Calu3 (cell line): ENCODE results near the gene FXN. TPM values are rescaled to one million over a fixed set of nuclear protein-coding genes. Genes with fewer than 3 reads are reported as not detected.
"Not testable (repeated sequence)": the region's sequence is repeated elsewhere in the genome, so short reads cannot be mapped to it uniquely, and the experiment has no call there.

Experiments
- BruUV-seq: library from RNA; stranded (reverse); fragments of 400-500 nt; replicated peaks from 2 replicates; lab custom pipeline; 2021; lab: Mats Ljungman, UMichigan
- CTCF ChIA-PET: fragments of 300-600 bp; sonication (Branson Sonifier 250); formaldehyde crosslinking; loops from one replicate; lab custom pipeline; 2022; ENCODE audit warnings: antibody characterized with exemption; lab: Charles Lee
- DNase-seq: peaks from one replicate; pipeline ENCODE4 v3.0.0; 2022
- H3K27ac Mint-ChIP-seq: one replicate; pipeline ENCODE4 v1.8.0; 2022; ENCODE audit warnings: mixed read lengths; ENCODE audit not compliant: unreplicated experiment
- H3K27me3 Mint-ChIP-seq: one replicate; pipeline ENCODE4 v1.8.0; 2022; ENCODE audit warnings: mixed read lengths; ENCODE audit not compliant: unreplicated experiment
- H3K36me3 Mint-ChIP-seq: one replicate; pipeline ENCODE4 v1.8.0; 2022; ENCODE audit warnings: mild to moderate bottlenecking, moderate library complexity, mixed read lengths; ENCODE audit not compliant: insufficient read depth, unreplicated experiment
- H3K4me1 Mint-ChIP-seq: one replicate; pipeline ENCODE4 v1.8.0; 2022; ENCODE audit warnings: mild to moderate bottlenecking, low read depth, mixed read lengths; ENCODE audit not compliant: unreplicated experiment
- H3K4me3 Mint-ChIP-seq: one replicate; pipeline ENCODE4 v1.8.0; 2022; ENCODE audit warnings: mild to moderate bottlenecking, low read depth, moderate library complexity, mixed read lengths; ENCODE audit not compliant: unreplicated experiment
- H3K9me3 Mint-ChIP-seq: one replicate; pipeline ENCODE4 v1.8.0; 2022; ENCODE audit warnings: low read depth, mixed read lengths; ENCODE audit not compliant: unreplicated experiment
- intact Hi-C: fragments of 100-400 bp; cut with micrococcal nuclease; formaldehyde crosslinking; loops from one replicate; pipeline ENCODE4 v1.10.0; 2022; ENCODE audit not compliant: unreplicated experiment
- total RNA-seq: library from RNA; stranded (reverse); gene quantifications from 2 replicates; pipeline ENCODE4 v1.2.3, GENCODE V29; 2022
- TF ChIP-seq, protein P1 (sequence below): fragments of 200-600 bp; IDR thresholded peaks from one replicate; pipeline ENCODE4 v1.8.0; 2022; ENCODE audit warnings: antibody characterized with exemption; ENCODE audit not compliant: unreplicated experiment

Gene FXN
- total RNA-seq, 1 experiment from 2014 or later: 12.9 TPM

DNA sequence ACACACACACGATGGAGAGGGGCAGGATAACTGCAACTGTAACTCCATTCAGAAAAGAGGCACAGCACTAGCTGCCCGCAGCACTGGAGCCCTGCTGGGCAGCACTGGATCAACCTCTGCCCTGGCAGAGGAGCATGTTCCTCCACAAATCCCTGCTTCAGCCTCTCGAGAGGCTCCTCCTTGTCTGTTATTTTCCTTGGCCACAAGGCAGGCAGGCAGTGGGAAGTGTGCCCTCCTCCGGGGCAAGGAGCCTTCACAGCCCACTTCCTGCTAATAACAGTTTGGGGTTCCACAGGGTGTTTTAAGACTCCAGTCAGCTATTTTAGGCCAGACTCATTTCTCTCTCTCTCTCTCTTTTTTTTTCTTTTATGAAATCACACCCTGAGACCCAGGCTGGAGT is 11.8 kb downstream of the FXN start:
- no TSS peak for BruUV-seq
- DNase-seq: no peak
- intact Hi-C loops: no loop called here
- Mint-ChIP-seq H3K9me3 (no peaks in the 10 kb centered on the region), H3K4me3 (no peak overlapping the region), H3K36me3 (peaks cover 6% of the 10 kb centered on the region), H3K27me3 (no peaks in the 10 kb centered on the region), H3K27ac (no peak overlapping the region), H3K4me1 (peaks cover 9% of the 10 kb centered on the region)
- CTCF ChIA-PET: no interaction called here
- TF ChIP-seq, protein P1, sequence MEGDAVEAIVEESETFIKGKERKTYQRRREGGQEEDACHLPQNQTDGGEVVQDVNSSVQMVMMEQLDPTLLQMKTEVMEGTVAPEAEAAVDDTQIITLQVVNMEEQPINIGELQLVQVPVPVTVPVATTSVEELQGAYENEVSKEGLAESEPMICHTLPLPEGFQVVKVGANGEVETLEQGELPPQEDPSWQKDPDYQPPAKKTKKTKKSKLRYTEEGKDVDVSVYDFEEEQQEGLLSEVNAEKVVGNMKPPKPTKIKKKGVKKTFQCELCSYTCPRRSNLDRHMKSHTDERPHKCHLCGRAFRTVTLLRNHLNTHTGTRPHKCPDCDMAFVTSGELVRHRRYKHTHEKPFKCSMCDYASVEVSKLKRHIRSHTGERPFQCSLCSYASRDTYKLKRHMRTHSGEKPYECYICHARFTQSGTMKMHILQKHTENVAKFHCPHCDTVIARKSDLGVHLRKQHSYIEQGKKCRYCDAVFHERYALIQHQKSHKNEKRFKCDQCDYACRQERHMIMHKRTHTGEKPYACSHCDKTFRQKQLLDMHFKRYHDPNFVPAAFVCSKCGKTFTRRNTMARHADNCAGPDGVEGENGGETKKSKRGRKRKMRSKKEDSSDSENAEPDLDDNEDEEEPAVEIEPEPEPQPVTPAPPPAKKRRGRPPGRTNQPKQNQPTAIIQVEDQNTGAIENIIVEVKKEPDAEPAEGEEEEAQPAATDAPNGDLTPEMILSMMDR: no peak

DNA sequence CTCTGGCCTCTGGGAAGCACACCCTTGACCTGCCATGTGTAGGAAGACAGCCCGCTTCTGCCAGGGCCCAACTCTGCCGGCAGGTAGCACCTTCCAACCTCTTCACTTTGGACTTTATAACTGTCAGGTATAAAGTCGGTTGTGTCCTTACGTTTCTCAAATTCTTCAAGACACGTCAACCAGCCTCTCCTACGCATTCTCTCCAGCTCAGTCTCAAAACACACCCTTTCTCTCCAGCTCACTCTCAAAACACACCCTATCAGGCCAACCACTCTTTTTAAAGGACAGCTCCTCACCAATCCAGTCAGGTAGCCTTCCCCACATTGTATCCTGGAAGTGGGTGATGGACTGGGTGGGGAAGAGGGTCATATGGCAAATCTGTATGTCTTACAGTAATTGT is 13.5 kb downstream of the FXN start:
- Mint-ChIP-seq H3K4me1 (peaks cover 9% of the 10 kb centered on the region), H3K27me3 (no peaks in the 10 kb centered on the region), H3K36me3 (peaks cover 11% of the 10 kb centered on the region), H3K4me3 (no peak overlapping the region), H3K27ac (no peak overlapping the region), H3K9me3 (no peaks in the 10 kb centered on the region)
- intact Hi-C loops: no loop called here
- no TSS peak for BruUV-seq
- CTCF ChIA-PET: no interaction called here
- DNase-seq: no peak
- TF ChIP-seq, protein P1: no peak

- H3K4me3 Mint-ChIP-seq, DNase-seq, H3K9me3 Mint-ChIP-seq, H3K27me3 Mint-ChIP-seq, BruUV-seq, H3K4me1 Mint-ChIP-seq, H3K27ac Mint-ChIP-seq: not testable (repeated sequence)
- CTCF ChIA-PET: interaction anchor here (1.1 kb wide), 1 partner anchor 135 kb away, joined by 3 read pairs; no protein-coding TSS in a partner anchor
- H3K36me3 Mint-ChIP-seq: peaks cover 11% of the 10 kb centered on the region
- intact Hi-C loops: loop anchor here (5.0 kb wide), 2 partner anchors 41 to 71 kb away; no protein-coding TSS in a partner anchor
Observed at GRCh38 chr9:69050936-69051335, 15.4 kb downstream of the FXN start.

GRCh38 chr9:69054989-69055388 is 19.4 kb downstream of the FXN start:
- Mint-ChIP-seq H3K9me3 (no peaks in the 10 kb centered on the region), H3K4me1 (no peaks in the 10 kb centered on the region), H3K36me3 (peaks cover 5% of the 10 kb centered on the region), H3K27ac (no peak overlapping the region), H3K27me3 (no peaks in the 10 kb centered on the region), H3K4me3 (no peak overlapping the region)
- BruUV-seq: no TSS peak
- TF ChIP-seq, protein P1: no peak
- no peak for DNase-seq
- CTCF ChIA-PET: interaction anchor here (2.3 kb wide), 1 partner anchor 138 kb away, joined by 15 read pairs; no protein-coding TSS in a partner anchor
- intact Hi-C loops: loop anchor here (1.0 to 5.0 kb wide), 3 partner anchors 37 to 138 kb away; no protein-coding TSS in a partner anchor

DNA sequence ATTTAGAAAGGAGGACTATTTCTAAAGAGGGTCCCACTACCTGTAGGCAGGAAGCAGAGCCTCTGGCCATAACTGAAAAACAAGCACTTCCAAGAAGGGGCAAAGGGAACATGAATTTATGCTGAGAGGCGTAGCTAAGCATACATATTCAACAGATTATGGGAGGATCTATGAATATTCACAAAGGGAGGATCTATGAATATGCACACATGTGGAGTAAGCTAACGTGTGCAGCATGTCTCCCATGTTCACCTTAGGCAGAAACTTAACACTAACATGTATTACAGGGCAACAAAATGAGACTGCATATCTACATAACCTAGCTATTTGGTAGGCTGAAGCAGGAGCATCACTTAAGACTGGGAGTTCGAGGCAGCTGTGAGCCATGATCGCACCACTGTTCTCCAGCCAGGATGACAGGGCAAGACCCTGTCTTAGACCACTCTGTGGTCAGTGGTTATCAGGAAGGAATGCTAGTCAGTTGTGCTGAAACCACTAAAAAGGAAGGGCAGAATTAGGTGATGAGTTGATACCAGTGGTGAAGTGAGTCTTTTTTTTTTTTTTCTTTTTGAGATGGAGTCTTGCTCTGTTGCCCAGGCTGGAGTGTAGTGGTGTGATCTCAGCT is 20.8 kb downstream of the FXN start:
- Mint-ChIP-seq H3K4me3 (no peak overlapping the region), H3K4me1 (no peaks in the 10 kb centered on the region), H3K27ac (no peak overlapping the region), H3K9me3 (no peaks in the 10 kb centered on the region), H3K27me3 (no peaks in the 10 kb centered on the region), H3K36me3 (peaks cover 5% of the 10 kb centered on the region)
- DNase-seq: no peak
- no TSS peak for BruUV-seq
- CTCF ChIA-PET: interaction anchor here (1.1 kb wide), 1 partner anchor 103 kb away, joined by 3 read pairs; no protein-coding TSS in a partner anchor
- intact Hi-C loops: no loop called here
- TF ChIP-seq, protein P1: no peak
